Brain microvascular endothelial cell (primary cell): ENCODE measurements around the gene TRIM29.

Source experiments
- DNase-seq: peaks from one replicate; pipeline ENCODE4 v3.0.0-alpha.2; 2020
- H3K27ac ChIP-seq: fragments of 250-450 bp; sonication (Bioruptor Pico); 2 replicates; pipeline ENCODE4 v1.5.1; 2020; ENCODE audit warnings: mild to moderate bottlenecking, moderate library complexity
- H3K27me3 ChIP-seq: fragments of 250-450 bp; sonication (Bioruptor Pico); replicated peaks from 2 replicates; pipeline ENCODE4 v1.5.1; 2020; ENCODE audit warnings: mild to moderate bottlenecking
- H3K36me3 ChIP-seq: fragments of 250-450 bp; sonication (Bioruptor Pico); replicated peaks from 2 replicates; pipeline ENCODE4 v1.5.1; 2020; ENCODE audit warnings: mild to moderate bottlenecking
- H3K4me3 ChIP-seq: 2 replicates; pipeline ENCODE4 v1.5.1; 2011; ENCODE audit warnings: low read depth, mild to moderate bottlenecking, control low read depth, low read length, moderate library complexity
- in situ Hi-C: cut with HindIII; loops from 2 replicates; pipeline ENCODE4 v1.10.0; 2017; ENCODE audit warnings: low sequenced_read_pairs, low pct_ligation_motif_present
- TF ChIP-seq, protein P1 (sequence below): IDR thresholded peaks from 2 replicates; pipeline ENCODE4 v1.5.1; 2011; ENCODE audit warnings: low read depth, mild to moderate bottlenecking, moderate library complexity, low read length, control low read depth, inconsistent platforms; ENCODE audit errors: missing control alignments

The TRIM29 gene

DNA sequence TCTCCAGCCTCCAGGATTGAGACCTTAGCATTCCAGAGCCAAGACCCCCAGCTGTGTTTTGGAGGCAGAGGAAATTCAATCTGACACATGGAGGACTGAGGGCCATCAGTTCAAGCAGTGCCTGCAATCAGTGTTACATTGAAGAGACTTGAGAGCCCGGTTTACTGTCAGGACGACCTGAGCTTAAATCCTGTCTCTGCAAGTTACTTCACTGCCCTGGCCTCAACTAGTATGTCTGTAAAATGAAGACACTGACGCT is 35.1 kb downstream of the TRIM29 start:
- Histone ChIP-seq H3K36me3 (no peaks in the 10 kb centered on the region), H3K27ac (no peak overlapping the region), H3K27me3 (peaks cover 17% of the 10 kb centered on the region), H3K4me3 (no peak overlapping the region)
- TF ChIP-seq, protein P1, sequence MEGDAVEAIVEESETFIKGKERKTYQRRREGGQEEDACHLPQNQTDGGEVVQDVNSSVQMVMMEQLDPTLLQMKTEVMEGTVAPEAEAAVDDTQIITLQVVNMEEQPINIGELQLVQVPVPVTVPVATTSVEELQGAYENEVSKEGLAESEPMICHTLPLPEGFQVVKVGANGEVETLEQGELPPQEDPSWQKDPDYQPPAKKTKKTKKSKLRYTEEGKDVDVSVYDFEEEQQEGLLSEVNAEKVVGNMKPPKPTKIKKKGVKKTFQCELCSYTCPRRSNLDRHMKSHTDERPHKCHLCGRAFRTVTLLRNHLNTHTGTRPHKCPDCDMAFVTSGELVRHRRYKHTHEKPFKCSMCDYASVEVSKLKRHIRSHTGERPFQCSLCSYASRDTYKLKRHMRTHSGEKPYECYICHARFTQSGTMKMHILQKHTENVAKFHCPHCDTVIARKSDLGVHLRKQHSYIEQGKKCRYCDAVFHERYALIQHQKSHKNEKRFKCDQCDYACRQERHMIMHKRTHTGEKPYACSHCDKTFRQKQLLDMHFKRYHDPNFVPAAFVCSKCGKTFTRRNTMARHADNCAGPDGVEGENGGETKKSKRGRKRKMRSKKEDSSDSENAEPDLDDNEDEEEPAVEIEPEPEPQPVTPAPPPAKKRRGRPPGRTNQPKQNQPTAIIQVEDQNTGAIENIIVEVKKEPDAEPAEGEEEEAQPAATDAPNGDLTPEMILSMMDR: no peak
- in situ Hi-C loops: no loop called here
- DNase-seq: no peak

GRCh38 chr11:120102050-120102863 is 35.7 kb downstream of the TRIM29 start:
- in situ Hi-C loops: no loop called here
- Histone ChIP-seq H3K4me3 (no peak overlapping the region), H3K27ac (no peak overlapping the region), H3K27me3 (peaks cover 19% of the 10 kb centered on the region), H3K36me3 (no peaks in the 10 kb centered on the region)
- TF ChIP-seq, protein P1: no peak
- no peak for DNase-seq

DNA sequence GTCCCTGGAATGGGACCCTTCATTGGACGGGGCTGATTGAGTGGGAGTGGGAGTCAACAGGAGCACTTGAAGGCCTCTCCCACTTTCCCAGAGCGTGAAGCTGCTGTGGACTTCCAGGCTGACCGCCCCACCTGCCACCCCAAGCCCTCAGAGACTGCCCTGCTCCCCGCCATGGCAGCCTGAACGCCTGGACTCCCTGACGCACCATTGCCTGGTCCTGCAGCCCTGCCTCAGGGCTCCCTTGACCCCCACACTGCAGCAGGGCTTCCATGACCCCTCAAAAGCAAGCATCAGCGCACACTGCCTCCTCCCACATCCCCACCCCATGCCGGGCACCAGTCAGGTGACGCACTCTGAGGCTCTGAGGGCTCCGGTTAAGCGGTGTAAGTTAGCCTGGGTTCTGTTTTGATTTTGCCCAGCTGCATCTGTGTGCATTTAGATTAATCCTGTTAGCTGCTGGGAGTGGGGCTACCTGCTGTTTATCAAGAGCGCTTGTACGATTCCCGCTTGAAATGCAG is 39.4 kb downstream of the TRIM29 start:
- in situ Hi-C loops: no loop called here
- TF ChIP-seq, protein P1: no peak
- Histone ChIP-seq H3K27me3 (peaks cover 11% of the 10 kb centered on the region), H3K4me3 (no peak overlapping the region), H3K36me3 (no peaks in the 10 kb centered on the region), H3K27ac (no peak overlapping the region)
- DNase-seq: no peak

DNA sequence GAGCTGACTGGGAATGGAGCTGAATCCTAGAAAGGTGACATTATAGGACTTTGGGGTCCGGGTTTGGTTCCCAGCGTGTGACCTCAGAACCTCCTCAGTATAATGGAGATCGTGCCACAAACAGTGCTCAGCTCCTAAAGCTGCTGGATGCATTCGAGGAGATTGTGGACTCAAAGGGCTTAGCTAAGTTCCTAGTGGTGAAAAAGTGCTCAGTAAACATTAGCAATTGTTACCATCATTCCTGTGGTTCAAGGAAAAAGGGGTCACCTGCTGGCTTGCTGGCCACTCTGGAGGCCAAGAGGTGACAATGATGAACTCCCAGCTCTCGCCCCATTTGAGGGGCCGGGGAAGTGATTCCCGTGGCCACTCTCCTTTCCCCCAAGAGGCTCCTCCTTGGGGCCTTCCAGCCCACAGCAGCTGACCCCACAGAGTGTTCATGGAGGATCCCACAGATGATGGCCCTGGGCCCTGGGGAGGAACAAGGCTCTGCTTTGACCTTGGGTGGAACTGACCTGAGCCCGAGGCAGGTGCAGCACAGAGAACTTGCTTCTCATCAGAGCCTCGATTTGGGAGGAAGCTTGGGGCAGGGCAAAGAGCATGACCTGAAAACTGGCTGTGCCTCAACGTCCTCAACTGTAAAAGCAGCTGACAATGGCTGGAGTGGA is 40.1 kb downstream of the TRIM29 start:
- in situ Hi-C loops: no loop called here

GRCh38 chr11:120096369-120097191 is 41.3 kb downstream of the TRIM29 start:
- no peaks in the 10 kb centered on the region for H3K36me3 ChIP-seq
- TF ChIP-seq, protein P1: no peak
- peaks cover 11% of the 10 kb centered on the region for H3K27me3 ChIP-seq
- no peak for DNase-seq
- in situ Hi-C loops: no loop called here
- H3K27ac ChIP-seq: no peak overlapping the region
- H3K4me3 ChIP-seq: no peak overlapping the region

More for the DNA sequence above, 40.1 kb downstream of the TRIM29 start:
- TF ChIP-seq, protein P1: no peak
- no peak for DNase-seq
- Histone ChIP-seq H3K4me3 (no peak overlapping the region), H3K27ac (no peak overlapping the region), H3K36me3 (no peaks in the 10 kb centered on the region), H3K27me3 (peaks cover 11% of the 10 kb centered on the region)
